HT-29 (cell line): ENCODE data around the gene IL22RA2. TPM values are rescaled to one million over a fixed set of nuclear protein-coding genes. Genes with fewer than 3 reads are reported as not detected.

ENCODE experiments used
- DNase-seq: peaks from one replicate; pipeline ENCODE4 v3.0.0-alpha.2; 2015; ENCODE audit warnings: low spot score
- total RNA-seq: library from RNA; depleted of rRNA; stranded (reverse); fragments of >200 nt; shearing (Covaris generic); gene quantifications from 2 replicates; pipeline ENCODE4 v1.2.3, GENCODE V29; 2014

The IL22RA2 gene
- total RNA-seq, 1 experiment from 2014 or later, result not detected

GRCh38 chr6:137167702-137168377 is 5.6 kb downstream of the IL22RA2 start:
- DNase-seq, result no peak

- no peak for DNase-seq
These were observed 7.0 kb downstream of the IL22RA2 start for GRCh38 chr6:137166247-137167098.

GRCh38 chr6:137165375-137166246 is 7.8 kb downstream of the IL22RA2 start:
- DNase-seq, result peak; percentile 58

- DNase-seq, result no peak
These were observed 9.6 kb downstream of the IL22RA2 start for GRCh38 chr6:137163732-137164318.

GRCh38 chr6:137162692-137163306 is 10.6 kb downstream of the IL22RA2 start:
- DNase-seq, result no peak

GRCh38 chr6:137161949-137162348 is 11.5 kb downstream of the IL22RA2 start:
- DNase-seq, result no peak

- no peak for DNase-seq
These were observed 12.7 kb downstream of the IL22RA2 start for GRCh38 chr6:137160763-137161162.

GRCh38 chr6:137159912-137160311 is 13.5 kb downstream of the IL22RA2 start:
- no peak for DNase-seq

GRCh38 chr6:137157601-137158000 is 15.8 kb downstream of the IL22RA2 start:
- peak; percentile 8 for DNase-seq

- DNase-seq, result no peak
These were observed 16.8 kb downstream of the IL22RA2 start for GRCh38 chr6:137156650-137157049.

- no peak for DNase-seq
These were observed 17.6 kb downstream of the IL22RA2 start for GRCh38 chr6:137155830-137156229.

- no peak for DNase-seq
These were observed 23.4 kb downstream of the IL22RA2 start for GRCh38 chr6:137150072-137150471.

- no peak for DNase-seq
These were observed 24.4 kb downstream of the IL22RA2 start for GRCh38 chr6:137149035-137149393.

- DNase-seq, result no peak
These were observed 25.0 kb downstream of the IL22RA2 start for GRCh38 chr6:137148306-137149034.

GRCh38 chr6:137147195-137147594 is 26.2 kb downstream of the IL22RA2 start:
- no peak for DNase-seq

GRCh38 chr6:137146206-137146605 is 27.2 kb downstream of the IL22RA2 start:
- no peak for DNase-seq

- DNase-seq, result no peak
These were observed 28.0 kb downstream of the IL22RA2 start for GRCh38 chr6:137145421-137145820.

- no peak for DNase-seq
These were observed 37.4 kb downstream of the IL22RA2 start for GRCh38 chr6:137136065-137136464.

- no peak for DNase-seq
These were observed 39.0 kb downstream of the IL22RA2 start for GRCh38 chr6:137134483-137134882.

- no peak for DNase-seq
These were observed 40.3 kb downstream of the IL22RA2 start for GRCh38 chr6:137133122-137133521.
